CD4-positive, alpha-beta T cell (primary cell): ENCODE measurements around the gene RIC3. TPM values are rescaled to one million over a fixed set of nuclear protein-coding genes. Genes with fewer than 3 reads are reported as not detected.

Experiments used
- ATAC-seq: fragments of 200-7000 bp; cut with Tn5 transposase; one replicate; pipeline ENCODE4 v1.10.0; 2022; ENCODE audit warnings: mild to moderate bottlenecking; ENCODE audit not compliant: poor library complexity
- CTCF ChIA-PET: fragments of 350-600 bp; sonication (Branson Sonifier 250); formaldehyde crosslinking; loops from one replicate; lab custom pipeline; 2021; ENCODE audit warnings: antibody characterized with exemption, inconsistent platforms; lab: Charles Lee
- POLR2A ChIA-PET: fragments of 350-600 bp; sonication (Branson Sonifier 250); formaldehyde crosslinking; loops from one replicate; lab custom pipeline; 2021; ENCODE audit warnings: antibody characterized with exemption, inconsistent platforms; lab: Charles Lee
- DNase-seq, 14 experiments: peaks; one replicate each; pipeline ENCODE4 v3.0.0-alpha.2; 2013 to 2020; ENCODE audit warnings: mixed read lengths in 2 of 14
- H3K27ac ChIP-seq, 2 donors: one replicate each; pipeline versions ENCODE4 v1.5.1 to v1.7.0; 2013; ENCODE audit warnings: low read length in 2 of 2, low read depth in 1 of 2, mild to moderate bottlenecking in 1 of 2
- H3K27me3 ChIP-seq, 2 experiments: 1 replicate in 1 of 2; 2 replicates in 1 of 2; pipeline versions ENCODE4 v1.6.1 to v1.7.0; 2013; ENCODE audit warnings: low read length in 2 of 2, control low read depth in 1 of 2, mild to moderate bottlenecking in 1 of 2, moderate library complexity in 1 of 2; ENCODE audit not compliant: insufficient read depth in 2 of 2, control insufficient read depth in 1 of 2
- H3K36me3 ChIP-seq: one replicate; pipeline ENCODE4 v1.6.1; 2013; ENCODE audit warnings: low read length, control low read depth; ENCODE audit not compliant: insufficient read depth
- H3K4me1 ChIP-seq: one replicate; pipeline ENCODE4 v1.6.1; 2013; ENCODE audit warnings: low read length, control low read depth; ENCODE audit not compliant: insufficient read depth
- H3K4me3 ChIP-seq: one replicate; pipeline ENCODE4 v1.5.1; 2013; ENCODE audit warnings: mild to moderate bottlenecking, low read length, moderate library complexity
- H3K9me3 ChIP-seq, 2 experiments: 1 replicate in 1 of 2; 2 replicates in 1 of 2; pipeline versions ENCODE4 v1.6.1 to v1.7.0; 2013; ENCODE audit warnings: low read length in 2 of 2, mild to moderate bottlenecking in 2 of 2, control low read depth in 1 of 2, moderate library complexity in 1 of 2; ENCODE audit not compliant: control insufficient read depth in 1 of 2, insufficient read depth in 1 of 2
- H3K27ac Mint-ChIP-seq: one replicate; pipeline ENCODE4 v1.8.0; 2020; ENCODE audit warnings: mixed read lengths
- H3K27me3 Mint-ChIP-seq: one replicate; pipeline ENCODE4 v1.8.0; 2021; ENCODE audit warnings: mixed read lengths
- H3K36me3 Mint-ChIP-seq: one replicate; pipeline ENCODE4 v1.8.0; 2021; ENCODE audit warnings: low read depth, mixed read lengths
- H3K4me1 Mint-ChIP-seq: one replicate; pipeline ENCODE4 v1.8.0; 2021; ENCODE audit warnings: low read depth, mixed read lengths
- H3K4me3 Mint-ChIP-seq: one replicate; pipeline ENCODE4 v1.8.0; 2020; ENCODE audit warnings: mild to moderate bottlenecking, mixed read lengths
- H3K9me3 Mint-ChIP-seq: one replicate; pipeline ENCODE4 v1.8.0; 2020; ENCODE audit warnings: mixed read lengths
- intact Hi-C, 2 experiments: fragments of 100-400 bp; cut with DNase I in 1 of 2; cut with micrococcal nuclease in 1 of 2; formaldehyde crosslinking; loops; one replicate each; pipeline versions ENCODE4 v1.15.1 to v1.9.0; 2023 to 2025; cut with DNase I, micrococcal nuclease
- total RNA-seq, 174 experiments: library from RNA in 2 of 174; stranded (reverse) in 2 of 174; gene quantifications; one replicate each; pipeline ENCODE4 v1.2.3 and lab custom pipeline; 2021 to 2026
- TF ChIP-seq, protein P1 (sequence below): fragments of 200-600 bp; IDR thresholded peaks from one replicate; pipeline ENCODE4 v1.8.0; 2022; ENCODE audit warnings: antibody characterized with exemption, mild to moderate bottlenecking

Gene RIC3
- total RNA-seq, 2 experiments from 2014 or later, result 55.3 to 57.6 TPM

DNA sequence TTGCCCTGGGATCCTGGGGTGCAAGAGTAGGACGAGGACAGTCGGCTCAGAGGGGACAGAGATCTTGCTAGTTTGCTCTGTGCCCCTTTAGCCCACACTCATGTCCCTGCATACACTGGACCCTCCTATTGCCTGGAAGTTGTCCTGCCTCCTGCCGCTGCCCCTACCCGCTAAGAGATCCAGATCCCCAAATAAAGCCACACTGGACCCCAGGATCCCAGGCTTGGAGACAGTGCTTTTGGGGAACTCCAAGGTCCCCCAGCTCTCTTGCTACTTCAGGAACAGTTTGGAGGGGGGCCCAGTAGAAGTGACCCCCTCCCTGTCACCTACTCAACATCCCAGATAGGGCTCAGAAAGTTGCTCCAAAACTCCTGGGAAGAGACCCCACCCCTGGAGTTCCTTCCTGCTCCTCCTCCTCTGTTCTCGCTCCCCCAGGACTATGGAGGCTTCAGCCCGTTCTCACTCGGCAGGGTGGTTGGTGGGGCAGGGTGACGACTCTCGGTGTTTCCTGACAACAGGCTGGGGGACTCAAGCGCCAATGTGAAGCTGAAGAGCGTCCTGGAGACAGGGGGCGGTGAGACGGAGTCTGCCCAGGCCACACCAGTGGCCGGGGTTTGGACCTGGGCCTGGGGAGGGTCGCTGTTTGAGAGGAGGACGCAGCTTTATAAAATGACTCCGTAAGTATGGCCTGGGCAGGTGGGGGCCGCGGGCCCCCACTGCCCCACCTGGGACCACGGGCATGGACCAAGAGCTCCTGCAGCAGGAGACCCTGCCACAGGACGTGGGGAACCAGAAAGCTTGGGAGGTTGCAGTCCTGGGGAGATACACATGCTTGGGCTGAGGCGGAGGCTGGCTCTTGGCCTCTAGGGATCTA, 107.0 kb downstream of the RIC3 start:
- Mint-ChIP-seq H3K9me3 (no peaks in the 10 kb centered on the region), H3K27ac (no peak overlapping the region)
- no peak overlapping the region for H3K27ac ChIP-seq

DNA sequence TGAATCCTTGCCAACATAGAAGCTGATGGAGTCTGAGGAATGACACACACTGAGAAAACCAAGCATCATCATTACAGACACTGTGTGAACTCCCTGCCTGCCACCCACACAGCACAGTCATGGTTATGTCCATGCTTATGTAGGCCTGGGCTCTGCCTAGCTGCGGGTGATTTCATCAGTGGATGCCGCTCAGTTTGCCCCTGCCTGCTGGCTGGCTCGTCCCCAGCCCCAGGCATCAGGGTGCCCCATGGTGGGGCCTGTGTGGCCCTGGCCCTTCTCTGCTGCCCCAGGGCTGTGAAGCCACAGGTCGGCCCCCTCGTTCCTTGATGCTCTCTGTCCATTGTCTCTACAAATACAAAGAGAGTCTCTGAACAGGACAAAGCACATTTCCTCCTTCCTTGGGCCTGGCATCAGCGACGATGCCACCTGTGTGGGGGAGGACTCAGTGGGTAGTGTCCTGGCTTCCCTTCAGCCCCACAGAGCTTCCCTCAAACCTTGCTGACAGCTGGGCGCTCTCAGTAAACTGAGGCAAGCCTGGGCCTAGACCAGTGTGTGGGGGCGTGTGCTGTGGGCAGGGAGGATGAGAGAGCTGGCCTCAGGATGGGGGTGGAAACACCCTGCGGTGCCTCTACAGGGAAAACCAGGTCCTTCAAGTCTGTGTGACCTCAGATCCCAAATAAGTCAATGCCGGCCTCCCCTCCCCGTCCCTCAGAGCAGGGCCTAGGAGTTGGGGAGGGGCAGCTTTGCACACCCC, 107.8 kb downstream of the RIC3 start:
- no peak overlapping the region for H3K27ac Mint-ChIP-seq
- ChIA-PET CTCF (no interaction called here), POLR2A (no interaction called here)
- H3K9me3 Mint-ChIP-seq, result no peaks in the 10 kb centered on the region
- Histone ChIP-seq H3K9me3 (no peaks in the 10 kb centered on the region), H3K27me3 (no peaks in the 10 kb centered on the region), H3K36me3 (no peaks in the 10 kb centered on the region), H3K4me1 (no peaks in the 10 kb centered on the region), H3K27ac (no peak overlapping the region), H3K4me3 (no peak overlapping the region)
- H3K4me1 Mint-ChIP-seq, result no peaks in the 10 kb centered on the region
- no peaks in the 10 kb centered on the region for H3K36me3 Mint-ChIP-seq
- intact Hi-C loops, result no loop called here
- no peak for DNase-seq
- TF ChIP-seq, protein P1, sequence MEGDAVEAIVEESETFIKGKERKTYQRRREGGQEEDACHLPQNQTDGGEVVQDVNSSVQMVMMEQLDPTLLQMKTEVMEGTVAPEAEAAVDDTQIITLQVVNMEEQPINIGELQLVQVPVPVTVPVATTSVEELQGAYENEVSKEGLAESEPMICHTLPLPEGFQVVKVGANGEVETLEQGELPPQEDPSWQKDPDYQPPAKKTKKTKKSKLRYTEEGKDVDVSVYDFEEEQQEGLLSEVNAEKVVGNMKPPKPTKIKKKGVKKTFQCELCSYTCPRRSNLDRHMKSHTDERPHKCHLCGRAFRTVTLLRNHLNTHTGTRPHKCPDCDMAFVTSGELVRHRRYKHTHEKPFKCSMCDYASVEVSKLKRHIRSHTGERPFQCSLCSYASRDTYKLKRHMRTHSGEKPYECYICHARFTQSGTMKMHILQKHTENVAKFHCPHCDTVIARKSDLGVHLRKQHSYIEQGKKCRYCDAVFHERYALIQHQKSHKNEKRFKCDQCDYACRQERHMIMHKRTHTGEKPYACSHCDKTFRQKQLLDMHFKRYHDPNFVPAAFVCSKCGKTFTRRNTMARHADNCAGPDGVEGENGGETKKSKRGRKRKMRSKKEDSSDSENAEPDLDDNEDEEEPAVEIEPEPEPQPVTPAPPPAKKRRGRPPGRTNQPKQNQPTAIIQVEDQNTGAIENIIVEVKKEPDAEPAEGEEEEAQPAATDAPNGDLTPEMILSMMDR, result no peak
- ATAC-seq, result no peak
- H3K4me3 Mint-ChIP-seq, result no peak overlapping the region
- H3K27me3 Mint-ChIP-seq, result no peaks in the 10 kb centered on the region

More for the DNA sequence above, 107.0 kb downstream of the RIC3 start:
- CTCF ChIA-PET, result no interaction called here
- DNase-seq (peak in 2 of 14 experiments; percentile 7 to 15), ATAC-seq (no peak)
- H3K4me3 Mint-ChIP-seq, result no peak overlapping the region
- Histone ChIP-seq H3K27me3 (no peaks in the 10 kb centered on the region), H3K9me3 (no peaks in the 10 kb centered on the region), H3K4me1 (no peaks in the 10 kb centered on the region), H3K4me3 (no peak overlapping the region), H3K36me3 (no peaks in the 10 kb centered on the region)
- intact Hi-C loops, result no loop called here
- POLR2A ChIA-PET, result no interaction called here
- H3K27me3 Mint-ChIP-seq, result no peaks in the 10 kb centered on the region
- no peaks in the 10 kb centered on the region for H3K4me1 Mint-ChIP-seq
- TF ChIP-seq, protein P1, result no peak
- no peaks in the 10 kb centered on the region for H3K36me3 Mint-ChIP-seq

GRCh38 chr11:8060146-8060719, 108.6 kb downstream of the RIC3 start:
- DNase-seq, result no peak
- H3K4me1 Mint-ChIP-seq, result no peaks in the 10 kb centered on the region
- H3K9me3 Mint-ChIP-seq, result no peaks in the 10 kb centered on the region
- Histone ChIP-seq H3K4me1 (no peaks in the 10 kb centered on the region), H3K9me3 (no peaks in the 10 kb centered on the region), H3K27ac (no peak overlapping the region), H3K27me3 (no peaks in the 10 kb centered on the region), H3K4me3 (no peak overlapping the region), H3K36me3 (no peaks in the 10 kb centered on the region)
- ATAC-seq, result no peak
- intact Hi-C loops, result no loop called here
- no peak overlapping the region for H3K4me3 Mint-ChIP-seq
- ChIA-PET CTCF (no interaction called here), POLR2A (no interaction called here)
- no peaks in the 10 kb centered on the region for H3K36me3 Mint-ChIP-seq
- no peak overlapping the region for H3K27ac Mint-ChIP-seq
- TF ChIP-seq, protein P1, result no peak
- H3K27me3 Mint-ChIP-seq, result no peaks in the 10 kb centered on the region
